Naive thymus-derived CD4-positive, alpha-beta T cell (primary cell): ENCODE measurements around the gene NR3C2. TPM values are rescaled to one million over a fixed set of nuclear protein-coding genes. Genes with fewer than 3 reads are reported as not detected.

Source experiments
- ATAC-seq: fragments of 150-1000 bp; cut with Tn5 transposase; 2 replicates; pipeline ENCODE4 v1.10.0; 2021; ENCODE audit warnings: mild to moderate bottlenecking, moderate library complexity
- CTCF ChIA-PET: fragments of 350-600 bp; sonication (Branson Sonifier 250); formaldehyde crosslinking; loops from one replicate; lab custom pipeline; 2021; ENCODE audit warnings: antibody characterized with exemption; lab: Charles Lee
- POLR2A ChIA-PET: fragments of 350-600 bp; sonication (Branson Sonifier 250); formaldehyde crosslinking; loops from one replicate; lab custom pipeline; 2021; ENCODE audit warnings: antibody characterized with exemption, inconsistent platforms; lab: Charles Lee
- DNase-seq, 9 donors: peaks; one replicate each; pipeline versions ENCODE4 v3.0.0 to v3.0.0-alpha.2; 2020 to 2022; ENCODE audit warnings: mixed read lengths in 1 of 9
- H3K27ac ChIP-seq: one replicate; pipeline ENCODE4 v1.7.0; 2013; ENCODE audit warnings: mild to moderate bottlenecking, low read depth, low read length, moderate library complexity
- H3K27me3 ChIP-seq, 2 donors: one replicate each; pipeline ENCODE4 v1.7.0; 2013; ENCODE audit warnings: low read length in 2 of 2, mild to moderate bottlenecking in 2 of 2, moderate library complexity in 2 of 2; ENCODE audit not compliant: control insufficient read depth in 2 of 2, insufficient read depth in 2 of 2
- H3K36me3 ChIP-seq, 3 experiments: 1 replicate in 2 of 3; 2 replicates in 1 of 3; pipeline ENCODE4 v1.7.0; 2013; ENCODE audit warnings: low read length in 3 of 3, mild to moderate bottlenecking in 3 of 3, moderate library complexity in 1 of 3; ENCODE audit not compliant: insufficient read depth in 3 of 3, control insufficient read depth in 2 of 3
- H3K4me1 ChIP-seq, 2 donors: one replicate each; pipeline ENCODE4 v1.7.0; 2013; ENCODE audit warnings: low read length in 2 of 2, mild to moderate bottlenecking in 2 of 2, moderate library complexity in 1 of 2; ENCODE audit not compliant: control insufficient read depth in 2 of 2, insufficient read depth in 2 of 2
- H3K4me3 ChIP-seq: 2 replicates; pipeline ENCODE4 v1.7.0; 2013; ENCODE audit warnings: mild to moderate bottlenecking, low read length
- H3K9me3 ChIP-seq, 3 experiments: 1 replicate in 2 of 3; 2 replicates in 1 of 3; pipeline ENCODE4 v1.7.0; 2013; ENCODE audit warnings: low read length in 3 of 3; ENCODE audit not compliant: control insufficient read depth in 2 of 3
- H3K27ac Mint-ChIP-seq, 9 donors: one replicate each; pipeline ENCODE4 v1.8.0; 2020 to 2022; ENCODE audit warnings: mixed read lengths in 9 of 9, mild to moderate bottlenecking in 8 of 9, moderate library complexity in 5 of 9, inconsistent platforms in 2 of 9
- H3K27me3 Mint-ChIP-seq, 5 donors: one replicate each; pipeline ENCODE4 v1.8.0; 2021 to 2022; ENCODE audit warnings: mixed read lengths in 5 of 5, mild to moderate bottlenecking in 1 of 5
- H3K36me3 Mint-ChIP-seq, 5 donors: one replicate each; pipeline ENCODE4 v1.8.0; 2020 to 2022; ENCODE audit warnings: mixed read lengths in 5 of 5, mild to moderate bottlenecking in 3 of 5, inconsistent platforms in 1 of 5
- H3K4me1 Mint-ChIP-seq, 7 donors: one replicate each; pipeline ENCODE4 v1.8.0; 2020 to 2022; ENCODE audit warnings: mixed read lengths in 7 of 7, mild to moderate bottlenecking in 3 of 7, inconsistent platforms in 1 of 7
- H3K4me3 Mint-ChIP-seq, 10 donors: one replicate each; pipeline ENCODE4 v1.8.0; 2020 to 2022; ENCODE audit warnings: mild to moderate bottlenecking in 10 of 10, mixed read lengths in 10 of 10, moderate library complexity in 6 of 10, inconsistent platforms in 2 of 10
- H3K9me3 Mint-ChIP-seq, 11 donors: one replicate each; pipeline ENCODE4 v1.8.0; 2020 to 2022; ENCODE audit warnings: mixed read lengths in 11 of 11, mild to moderate bottlenecking in 4 of 11, inconsistent platforms in 1 of 11, moderate library complexity in 1 of 11
- intact Hi-C, 2 donors: fragments of 100-400 bp; cut with micrococcal nuclease; formaldehyde crosslinking; loops; one replicate each; pipeline ENCODE4 v1.15.1; 2023
- polyA plus RNA-seq, 2 donors: library from polyadenylated mRNA; unstranded; fragments of 300-500 nt; fragmentation: Illumina TruSeq; gene quantifications; one replicate each; pipeline ENCODE4 v1.2.3, GENCODE V29; 2021
- total RNA-seq, 6 experiments: library from RNA in 5 of 6; stranded (reverse) in 5 of 6; gene quantifications; 1 replicate in 5 of 6; 2 replicates in 1 of 6; pipeline ENCODE4 v1.2.3 and lab custom pipeline; 2021 to 2026

Gene NR3C2
- total and polyA plus RNA-seq, 7 experiments from 2014 or later: 2.2 to 55.2 (median 38.6) TPM

GRCh38 chr4:148293571-148293970 is 148.6 kb downstream of the NR3C2 start:
- CTCF ChIA-PET: interaction anchor here (0.6 kb wide), 1 partner anchor 29 kb away, joined by 3 read pairs; no protein-coding TSS in a partner anchor
- DNase-seq (no peak), ATAC-seq (no peak)
- peaks cover 0 to 10% (median 5%) of the 10 kb centered on the region in 5 donors for H3K36me3 Mint-ChIP-seq
- Histone ChIP-seq H3K36me3 (no peaks in the 10 kb centered on the region), H3K4me1 (no peaks in the 10 kb centered on the region), H3K9me3 (no peaks in the 10 kb centered on the region), H3K27ac (no peak overlapping the region), H3K4me3 (no peak overlapping the region), H3K27me3 (no peaks in the 10 kb centered on the region)
- H3K27ac Mint-ChIP-seq: peak overlapping the region in 2 of 9 donors; percentile 23 to 28
- H3K4me3 Mint-ChIP-seq: no peak overlapping the region
- peaks cover 0 to 78% (median 51%) of the 10 kb centered on the region in 7 donors for H3K4me1 Mint-ChIP-seq
- POLR2A ChIA-PET: no interaction called here
- H3K9me3 Mint-ChIP-seq: peaks cover 0 to 5% (median 0%) of the 10 kb centered on the region in 11 donors
- intact Hi-C loops: no loop called here
- H3K27me3 Mint-ChIP-seq: no peaks in the 10 kb centered on the region

DNA sequence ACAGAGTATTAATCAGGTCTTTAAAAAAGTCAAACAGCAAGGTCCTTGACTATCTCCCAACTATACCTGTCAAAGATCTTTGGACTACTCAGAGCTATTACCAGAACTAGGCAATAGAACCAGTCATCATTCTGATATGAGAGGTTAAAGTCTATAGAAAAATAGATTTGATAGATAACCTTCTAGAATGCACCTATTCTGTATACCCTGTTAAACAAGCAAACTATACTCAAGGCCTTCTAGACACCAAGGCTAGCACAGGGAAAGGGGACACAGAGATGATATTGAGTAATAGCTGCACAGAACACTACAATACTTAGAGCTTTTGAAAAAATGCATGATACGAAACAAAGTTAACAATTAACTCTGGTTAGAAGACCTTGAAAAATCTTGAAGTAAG is 149.5 kb downstream of the NR3C2 start:
- Mint-ChIP-seq H3K9me3 (no peaks in the 10 kb centered on the region), H3K27ac (peak overlapping the region in 1 of 9 donors; percentile 5), H3K36me3 (peaks cover 0 to 5% (median 0%) of the 10 kb centered on the region in 5 donors), H3K27me3 (no peaks in the 10 kb centered on the region), H3K4me3 (no peak overlapping the region), H3K4me1 (peaks cover 0 to 78% (median 45%) of the 10 kb centered on the region in 7 donors)
- ATAC-seq: no peak
- Histone ChIP-seq H3K27me3 (no peaks in the 10 kb centered on the region), H3K27ac (no peak overlapping the region), H3K4me1 (no peaks in the 10 kb centered on the region), H3K4me3 (no peak overlapping the region), H3K36me3 (no peaks in the 10 kb centered on the region), H3K9me3 (no peaks in the 10 kb centered on the region)
- POLR2A ChIA-PET: no interaction called here
- intact Hi-C loops: no loop called here
- DNase-seq: no peak
- CTCF ChIA-PET: no interaction called here

DNA sequence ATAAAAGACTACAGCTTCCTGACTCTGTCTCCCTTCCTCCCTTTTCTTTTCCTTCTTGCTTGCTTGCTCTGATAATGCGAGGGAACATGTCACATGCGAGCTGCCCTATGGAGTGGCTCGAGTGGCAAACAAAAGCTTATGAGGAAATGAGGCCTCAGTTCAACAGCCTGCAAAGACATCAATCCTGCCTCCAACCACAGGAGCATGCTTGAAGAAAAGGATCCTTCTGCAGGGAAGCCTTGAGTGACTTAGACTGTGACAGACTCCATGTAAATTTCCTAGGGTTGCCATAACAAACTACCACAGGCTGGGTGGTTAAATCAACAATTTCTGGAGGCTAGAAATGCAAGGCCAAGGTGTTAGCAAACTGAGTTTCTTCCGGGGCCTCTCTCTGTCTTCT is 152.5 kb downstream of the NR3C2 start:
- peaks cover 0 to 83% (median 49%) of the 10 kb centered on the region in 7 donors for H3K4me1 Mint-ChIP-seq
- H3K27ac ChIP-seq: no peak overlapping the region
- H3K9me3 ChIP-seq: no peaks in the 10 kb centered on the region
- H3K4me3 ChIP-seq: no peak overlapping the region
- no peak overlapping the region for H3K4me3 Mint-ChIP-seq
- ATAC-seq (no peak), DNase-seq (no peak)
- H3K4me1 ChIP-seq: no peaks in the 10 kb centered on the region
- no peaks in the 10 kb centered on the region for H3K9me3 Mint-ChIP-seq
- H3K27me3 Mint-ChIP-seq: no peaks in the 10 kb centered on the region
- H3K27ac Mint-ChIP-seq: peak overlapping the region in 1 of 9 donors; percentile 18
- H3K27me3 ChIP-seq: no peaks in the 10 kb centered on the region
- ChIA-PET CTCF (interaction anchor here (0.6 kb wide), 1 partner anchor 1217 kb away, joined by 3 read pairs; no protein-coding TSS in a partner anchor), POLR2A (no interaction called here)
- intact Hi-C loops: no loop called here
- peaks cover 0 to 4% (median 0%) of the 10 kb centered on the region in 5 donors for H3K36me3 Mint-ChIP-seq
- no peaks in the 10 kb centered on the region for H3K36me3 ChIP-seq

- H3K27ac ChIP-seq: no peak overlapping the region
- CTCF ChIA-PET: interaction anchor here (0.6 kb wide), 1 partner anchor 1014 kb away, joined by 3 read pairs; no protein-coding TSS in a partner anchor
- DNase-seq (no peak), ATAC-seq (no peak)
- POLR2A ChIA-PET: interaction anchor here (2.0 kb wide), 1 partner anchor 154 kb away, joined by 7 read pairs; the partner anchor contains the start of gene NR3C2
- no peak overlapping the region for H3K4me3 ChIP-seq
- peaks cover 0 to 4% (median 0%) of the 10 kb centered on the region in 5 donors for H3K36me3 Mint-ChIP-seq
- H3K9me3 Mint-ChIP-seq: no peaks in the 10 kb centered on the region
- no peaks in the 10 kb centered on the region for H3K27me3 Mint-ChIP-seq
- no peak overlapping the region for H3K27ac Mint-ChIP-seq
- H3K36me3 ChIP-seq: no peaks in the 10 kb centered on the region
- no peaks in the 10 kb centered on the region for H3K9me3 ChIP-seq
- intact Hi-C loops: no loop called here
- H3K27me3 ChIP-seq: no peaks in the 10 kb centered on the region
- no peaks in the 10 kb centered on the region for H3K4me1 ChIP-seq
- H3K4me3 Mint-ChIP-seq: no peak overlapping the region
- H3K4me1 Mint-ChIP-seq: peaks cover 0 to 80% (median 51%) of the 10 kb centered on the region in 7 donors
Observed at GRCh38 chr4:148288448-148288847, 153.8 kb downstream of the NR3C2 start.

DNA sequence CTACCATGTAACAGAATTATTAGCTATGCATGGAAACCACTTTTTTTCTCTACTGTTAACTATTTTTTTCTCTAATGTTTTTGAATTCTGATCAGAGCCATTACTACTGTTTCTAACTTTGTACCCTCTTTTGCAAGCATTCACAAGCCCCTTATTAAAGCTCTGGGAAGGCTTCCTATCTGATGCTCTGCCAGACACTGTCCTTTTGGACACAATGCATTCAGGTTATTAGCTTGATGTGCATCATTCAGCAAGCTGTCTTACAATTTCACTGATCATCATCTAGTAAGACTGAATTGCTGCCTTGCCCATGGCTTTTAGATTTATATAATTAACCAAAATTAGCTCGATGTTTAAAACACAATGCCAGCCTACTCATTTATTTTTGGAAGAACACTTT is 155.1 kb downstream of the NR3C2 start:
- Mint-ChIP-seq H3K4me3 (no peak overlapping the region), H3K4me1 (peaks cover 0 to 75% (median 50%) of the 10 kb centered on the region in 7 donors), H3K27me3 (no peaks in the 10 kb centered on the region), H3K27ac (peak overlapping the region in 1 of 9 donors; percentile 55), H3K9me3 (no peaks in the 10 kb centered on the region), H3K36me3 (peaks cover 0 to 11% (median 0%) of the 10 kb centered on the region in 5 donors)
- CTCF ChIA-PET: no interaction called here
- Histone ChIP-seq H3K27ac (no peak overlapping the region), H3K4me3 (no peak overlapping the region), H3K9me3 (no peaks in the 10 kb centered on the region), H3K36me3 (no peaks in the 10 kb centered on the region), H3K4me1 (no peaks in the 10 kb centered on the region), H3K27me3 (no peaks in the 10 kb centered on the region)
- ATAC-seq (no peak), DNase-seq (no peak)
- POLR2A ChIA-PET: interaction anchor here (2.0 kb wide), 1 partner anchor 155 kb away, joined by 7 read pairs; the partner anchor contains the start of gene NR3C2
- intact Hi-C loops: no loop called here

- no peaks in the 10 kb centered on the region for H3K27me3 ChIP-seq
- no peaks in the 10 kb centered on the region for H3K9me3 ChIP-seq
- no peaks in the 10 kb centered on the region for H3K36me3 ChIP-seq
- H3K36me3 Mint-ChIP-seq: peaks cover 0 to 11% (median 0%) of the 10 kb centered on the region in 5 donors
- peak overlapping the region in 1 of 9 donors; percentile 39 for H3K27ac Mint-ChIP-seq
- ChIA-PET POLR2A (interaction anchor here (0.6 kb wide), 1 partner anchor 90 kb away, joined by 4 read pairs; no protein-coding TSS in a partner anchor), CTCF (no interaction called here)
- no peak overlapping the region for H3K4me3 Mint-ChIP-seq
- H3K27me3 Mint-ChIP-seq: no peaks in the 10 kb centered on the region
- ATAC-seq (no peak), DNase-seq (no peak)
- intact Hi-C loops: no loop called here
- H3K4me1 Mint-ChIP-seq: peaks cover 0 to 74% (median 49%) of the 10 kb centered on the region in 7 donors
- H3K4me3 ChIP-seq: no peak overlapping the region
- H3K27ac ChIP-seq: no peak overlapping the region
- H3K9me3 Mint-ChIP-seq: no peaks in the 10 kb centered on the region
- H3K4me1 ChIP-seq: no peaks in the 10 kb centered on the region
Observed at GRCh38 chr4:148286012-148286411, 156.2 kb downstream of the NR3C2 start.

DNA sequence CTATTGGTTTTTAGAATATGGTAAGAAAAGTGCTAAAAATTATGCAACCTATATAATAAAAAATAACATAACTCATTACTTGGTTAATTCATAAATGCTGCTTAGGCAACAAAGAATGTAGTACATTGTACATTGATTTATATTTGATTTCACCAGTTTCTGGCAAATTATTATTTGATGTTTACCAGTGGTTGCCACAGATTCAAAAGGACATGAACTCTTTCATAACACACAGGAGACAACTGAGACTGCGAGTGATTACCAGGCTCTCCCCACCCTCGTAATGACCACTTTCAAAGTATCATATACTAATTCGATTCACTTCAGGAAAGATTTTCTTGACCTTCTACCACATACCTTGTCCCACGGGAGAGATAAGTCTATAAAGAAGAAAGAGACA is 158.5 kb downstream of the NR3C2 start:
- Mint-ChIP-seq H3K36me3 (peaks cover 0 to 11% (median 0%) of the 10 kb centered on the region in 5 donors), H3K4me1 (peaks cover 0 to 59% (median 37%) of the 10 kb centered on the region in 7 donors), H3K27me3 (no peaks in the 10 kb centered on the region), H3K27ac (no peak overlapping the region), H3K4me3 (no peak overlapping the region), H3K9me3 (no peaks in the 10 kb centered on the region)
- Histone ChIP-seq H3K36me3 (no peaks in the 10 kb centered on the region), H3K9me3 (no peaks in the 10 kb centered on the region), H3K27me3 (no peaks in the 10 kb centered on the region), H3K27ac (no peak overlapping the region), H3K4me3 (no peak overlapping the region), H3K4me1 (no peaks in the 10 kb centered on the region)
- no peak for ATAC-seq
- no peak for DNase-seq
- CTCF ChIA-PET: no interaction called here
- intact Hi-C loops: loop anchor here in 1 of 2 donors (2.0 to 5.0 kb wide), 2 partner anchors 134 to 159 kb away; partner anchors contain the start of gene NR3C2
- POLR2A ChIA-PET: no interaction called here
